Testis (tissue), 2 donors: Measurements from ENCODE around the gene PLA2G4C.

Source experiments
- CTCF ChIP-seq, 3 experiments: fragments of 450-650 bp in 2 of 3; fragments of 200-600 bp in 1 of 3; sonication (generic) in 1 of 3; IDR thresholded peaks; one replicate each; pipeline ENCODE4 v1.5.1; 2016 to 2019; ENCODE audit warnings: antibody characterized with exemption in 3 of 3, mild to moderate bottlenecking in 2 of 3, moderate library complexity in 1 of 3
- POLR2A ChIP-seq: fragments of 450-650 bp; IDR thresholded peaks from one replicate; pipeline ENCODE4 v1.6.1; 2017; ENCODE audit warnings: antibody characterized with exemption, mild to moderate bottlenecking, moderate library complexity

- no peak for TF ChIP-seq CTCF (IDR thresholded peaks at IDR 0.05)
- no peak for TF ChIP-seq POLR2A
Observed at GRCh38 chr19:48010932-48011758, 99.5 kb downstream of the PLA2G4C start.
